GM19468 (cell line): ENCODE results near the gene PNPLA1.

Experiments used
- ATAC-seq: cut with Tn5 transposase; IDR thresholded peaks from one replicate; pipeline ENCODE4 v1.9.1; 2021; ENCODE audit warnings: mild to moderate bottlenecking, moderate library complexity, moderate number of reproducible peaks; ENCODE audit not compliant: unreplicated experiment; ENCODE audit errors: extremely low read depth

PNPLA1 gene

GRCh38 chr6:36312854-36313648 is 43.2 kb downstream of the PNPLA1 start:
- ATAC-seq, result no peak

- ATAC-seq, result no peak
Measured at GRCh38 chr6:36313649-36313936, 43.7 kb downstream of the PNPLA1 start.

- ATAC-seq, result no peak
Measured at GRCh38 chr6:36314221-36315014, 44.6 kb downstream of the PNPLA1 start.

- ATAC-seq, result no peak
Measured at GRCh38 chr6:36315921-36316320, 46.1 kb downstream of the PNPLA1 start.

GRCh38 chr6:36317623-36318022 is 47.8 kb downstream of the PNPLA1 start:
- ATAC-seq, result no peak

- ATAC-seq, result no peak
Measured at GRCh38 chr6:36318690-36319435, 49.0 kb downstream of the PNPLA1 start.

GRCh38 chr6:36319436-36319762 is 49.5 kb downstream of the PNPLA1 start:
- no peak for ATAC-seq

- ATAC-seq, result no peak
Measured at GRCh38 chr6:36319821-36320220, 50.0 kb downstream of the PNPLA1 start.

- ATAC-seq, result no peak
Measured at GRCh38 chr6:36320475-36320874, 50.6 kb downstream of the PNPLA1 start.

GRCh38 chr6:36322591-36322990 is 52.7 kb downstream of the PNPLA1 start:
- no peak for ATAC-seq

GRCh38 chr6:36323062-36323461 is 53.2 kb downstream of the PNPLA1 start:
- ATAC-seq, result no peak

- no peak for ATAC-seq
Measured at GRCh38 chr6:36324191-36324590, 54.3 kb downstream of the PNPLA1 start.

- no peak for ATAC-seq
Measured at GRCh38 chr6:36324715-36325114, 54.9 kb downstream of the PNPLA1 start.

- no peak for ATAC-seq
Measured at GRCh38 chr6:36326356-36326995, 56.6 kb downstream of the PNPLA1 start.

GRCh38 chr6:36327226-36327918 is 57.5 kb downstream of the PNPLA1 start:
- ATAC-seq, result no peak

- ATAC-seq, result no peak
Measured at GRCh38 chr6:36327919-36328236, 58.0 kb downstream of the PNPLA1 start.

- no peak for ATAC-seq
Measured at GRCh38 chr6:36328600-36328999, 58.7 kb downstream of the PNPLA1 start.

- no peak for ATAC-seq
Measured at GRCh38 chr6:36329798-36330291, 60.0 kb downstream of the PNPLA1 start.

GRCh38 chr6:36330366-36330765 is 60.5 kb downstream of the PNPLA1 start:
- no peak for ATAC-seq

- ATAC-seq, result no peak
Measured at GRCh38 chr6:36331381-36331780, 61.5 kb downstream of the PNPLA1 start.
